BE2C (cell line): ENCODE data around the gene MYO18B.

ENCODE experiments used
- DNase-seq: peaks from one replicate; pipeline ENCODE4 v3.0.0-alpha.2; 2020
- H3K27me3 ChIP-seq: fragments of 250-450 bp; sonication (Bioruptor Pico); 2 replicates; pipeline ENCODE4 v1.5.1; 2020; ENCODE audit warnings: mild to moderate bottlenecking
- H3K36me3 ChIP-seq: fragments of 250-450 bp; sonication (Bioruptor Pico); 2 replicates; pipeline ENCODE4 v1.5.1; 2020; ENCODE audit warnings: mild to moderate bottlenecking
- H3K4me1 ChIP-seq: fragments of 250-450 bp; sonication (Bioruptor Pico); 2 replicates; pipeline ENCODE4 v1.5.1; 2020
- H3K4me3 ChIP-seq: 2 replicates; pipeline ENCODE4 v1.5.1; 2011; ENCODE audit warnings: low read depth, low read length
- H3K9me3 ChIP-seq: fragments of 250-450 bp; sonication (Bioruptor Pico); 2 replicates; pipeline ENCODE4 v1.5.1; 2020
- CTCF ChIP-seq: IDR thresholded peaks from 2 replicates; pipeline ENCODE4 v1.5.1; 2012; ENCODE audit warnings: mild to moderate bottlenecking, low read depth, low read length

The MYO18B gene

GRCh38 chr22:25729016-25729995 is 12.7 kb upstream of the MYO18B start:
- no peak for TF ChIP-seq CTCF
- peak; percentile 27 for DNase-seq
- no peak overlapping the region for H3K4me3 ChIP-seq
- H3K36me3 ChIP-seq: peaks cover 3% of the 10 kb centered on the region
- H3K9me3 ChIP-seq: no peaks in the 10 kb centered on the region
- H3K27me3 ChIP-seq: no peaks in the 10 kb centered on the region
- H3K4me1 ChIP-seq: peaks cover 9% of the 10 kb centered on the region; the same call in 1 of the 2 replicates

GRCh38 chr22:25735650-25736049 is 6.3 kb upstream of the MYO18B start:
- H3K4me1 ChIP-seq: no peaks in the 10 kb centered on the region; the same call in 1 of the 2 replicates
- DNase-seq: no peak
- H3K27me3 ChIP-seq: no peaks in the 10 kb centered on the region
- no peaks in the 10 kb centered on the region for H3K9me3 ChIP-seq
- no peak for TF ChIP-seq CTCF
- no peak overlapping the region for H3K4me3 ChIP-seq
- no peaks in the 10 kb centered on the region for H3K36me3 ChIP-seq

GRCh38 chr22:25736378-25737011 is 5.5 kb upstream of the MYO18B start:
- H3K9me3 ChIP-seq: no peaks in the 10 kb centered on the region
- H3K4me3 ChIP-seq: no peak overlapping the region
- no peaks in the 10 kb centered on the region; the same call in 1 of the 2 replicates for H3K4me1 ChIP-seq
- no peaks in the 10 kb centered on the region for H3K27me3 ChIP-seq
- H3K36me3 ChIP-seq: no peaks in the 10 kb centered on the region
- DNase-seq: no peak
- no peak for TF ChIP-seq CTCF

- H3K4me3 ChIP-seq: no peak overlapping the region
- H3K9me3 ChIP-seq: no peaks in the 10 kb centered on the region
- no peaks in the 10 kb centered on the region for H3K27me3 ChIP-seq
- no peak for TF ChIP-seq CTCF
- no peak for DNase-seq
- H3K4me1 ChIP-seq: no peaks in the 10 kb centered on the region; the same call in 1 of the 2 replicates
- H3K36me3 ChIP-seq: no peaks in the 10 kb centered on the region
Observed at GRCh38 chr22:25739659-25740344, 2.2 kb upstream of the MYO18B start.

- no peak for TF ChIP-seq CTCF
- no peaks in the 10 kb centered on the region for H3K27me3 ChIP-seq
Observed at GRCh38 chr22:25742918-25743708, 1.1 kb downstream of the MYO18B start.

More at GRCh38 chr22:25742918-25743708, 1.1 kb downstream of the MYO18B start:
- DNase-seq: no peak
- H3K36me3 ChIP-seq: no peaks in the 10 kb centered on the region
- H3K9me3 ChIP-seq: no peaks in the 10 kb centered on the region
- H3K4me3 ChIP-seq: no peak overlapping the region
- H3K4me1 ChIP-seq: peaks cover 21% of the 10 kb centered on the region
